Epithelial cell of prostate (primary cell): ENCODE data around the gene FBXW7.
"Not testable (repeated sequence)": the region's sequence is repeated elsewhere in the genome, so short reads cannot be mapped to it uniquely, and the experiment has no call there.

ENCODE experiments used
- DNase-seq: peaks from one replicate; pipeline ENCODE4 v3.0.0-alpha.2; 2011; ENCODE audit warnings: low read depth, low spot score
- H3K27ac ChIP-seq: fragments of 450-650 bp; 2 replicates; pipeline ENCODE4 v1.5.1; 2017; ENCODE audit warnings: mild to moderate bottlenecking

Gene FBXW7

DNA sequence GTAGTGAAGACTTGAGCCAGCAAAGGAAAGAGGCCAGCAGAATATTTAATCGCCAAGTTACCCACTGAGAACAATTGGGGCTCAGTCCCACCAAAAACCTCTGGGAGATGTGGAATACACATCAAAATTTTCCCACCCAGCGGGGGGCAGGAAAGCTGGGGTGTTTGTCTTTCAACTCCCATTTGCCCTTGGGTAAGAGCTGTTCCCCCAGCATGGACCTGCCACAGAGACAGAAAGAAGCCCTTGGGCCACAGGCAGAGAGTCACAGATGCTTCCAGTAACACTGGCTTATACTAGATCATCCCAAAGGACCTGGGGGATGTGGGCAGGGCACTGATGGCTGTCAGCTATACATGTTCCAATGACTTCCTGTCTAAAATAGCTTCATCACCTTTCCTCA is 18.9 kb upstream of the FBXW7 start:
- no peak overlapping the region for H3K27ac ChIP-seq
- DNase-seq = no peak

DNA sequence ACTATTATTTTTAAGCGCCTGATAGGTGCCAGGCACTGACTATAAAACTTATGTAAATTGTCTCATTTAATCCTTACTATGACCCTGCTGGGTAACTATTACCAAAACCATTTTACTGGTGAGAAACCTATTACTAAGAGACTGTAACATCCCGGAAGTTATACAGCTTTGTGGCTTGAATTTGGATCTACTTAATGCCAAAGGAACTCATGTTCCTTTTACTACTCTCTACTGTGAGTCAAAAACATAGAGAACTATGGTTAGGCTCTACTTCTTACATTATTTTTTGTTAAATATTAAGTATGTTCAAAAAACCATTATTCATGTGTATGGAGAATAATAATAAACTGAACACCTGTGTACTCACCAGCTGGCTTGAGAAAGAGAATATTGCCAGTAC is 14.8 kb upstream of the FBXW7 start:
- H3K27ac ChIP-seq, DNase-seq: not testable (repeated sequence)

DNA sequence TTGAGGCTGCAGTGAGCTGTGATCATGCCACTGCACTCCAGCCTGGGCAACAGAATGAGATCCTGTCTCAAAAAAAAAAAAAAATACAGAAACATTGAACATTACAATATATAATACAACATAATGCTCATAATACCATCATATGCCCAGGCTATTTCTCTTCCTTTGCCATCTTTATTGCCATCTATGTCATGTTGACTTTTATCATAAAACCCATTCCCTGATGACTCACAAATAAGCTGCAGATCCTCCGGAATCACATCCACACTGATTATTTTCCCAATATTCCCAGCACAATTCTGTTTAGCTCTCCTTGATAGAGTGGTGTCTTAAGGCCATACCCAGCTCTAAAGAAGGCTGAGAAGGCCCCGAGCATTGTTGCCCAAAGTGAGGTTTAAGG is 9.2 kb upstream of the FBXW7 start:
- no peak overlapping the region for H3K27ac ChIP-seq
- DNase-seq = no peak

DNA sequence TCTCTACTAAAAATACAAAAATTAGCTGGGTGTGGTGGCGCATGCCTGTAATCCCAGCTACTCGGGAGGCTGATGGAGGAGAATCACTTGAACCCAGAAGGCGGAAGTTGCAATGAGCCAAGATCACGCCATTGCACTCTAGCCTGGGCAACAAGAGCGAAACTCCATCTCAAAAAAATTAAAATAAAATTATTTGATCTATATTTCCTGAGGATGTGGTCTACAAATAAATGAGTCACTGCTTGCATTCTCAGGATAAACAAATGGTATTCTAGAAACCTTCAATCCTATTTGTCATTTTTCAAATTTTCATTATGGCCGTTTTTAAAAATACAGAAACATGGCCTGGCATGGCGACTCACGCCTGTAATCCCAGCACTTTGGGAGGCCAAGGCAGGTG is 8.6 kb upstream of the FBXW7 start:
- DNase-seq, H3K27ac ChIP-seq: not testable (repeated sequence)

DNA sequence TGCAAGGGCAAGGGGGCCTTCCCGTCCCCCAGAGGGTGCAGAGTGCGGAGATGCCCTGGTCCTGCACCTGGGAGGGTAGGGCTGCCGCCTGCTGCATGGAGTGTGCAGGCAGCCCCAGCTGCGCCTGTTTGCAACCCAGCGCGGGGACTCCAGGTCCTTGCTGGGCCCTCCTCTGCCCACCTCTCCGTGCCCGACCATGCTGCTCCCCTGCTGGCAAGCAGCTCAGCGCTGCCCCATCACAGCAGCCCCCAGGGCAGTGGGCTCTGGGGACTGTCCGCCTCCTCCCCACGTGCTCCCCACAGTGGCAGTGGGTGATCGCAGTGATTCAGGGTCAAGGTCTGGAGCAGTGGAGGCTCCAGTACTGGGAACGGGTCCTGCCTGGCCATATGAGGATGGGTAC is 5.0 kb upstream of the FBXW7 start:
- no peak for DNase-seq
- no peak overlapping the region for H3K27ac ChIP-seq

DNA sequence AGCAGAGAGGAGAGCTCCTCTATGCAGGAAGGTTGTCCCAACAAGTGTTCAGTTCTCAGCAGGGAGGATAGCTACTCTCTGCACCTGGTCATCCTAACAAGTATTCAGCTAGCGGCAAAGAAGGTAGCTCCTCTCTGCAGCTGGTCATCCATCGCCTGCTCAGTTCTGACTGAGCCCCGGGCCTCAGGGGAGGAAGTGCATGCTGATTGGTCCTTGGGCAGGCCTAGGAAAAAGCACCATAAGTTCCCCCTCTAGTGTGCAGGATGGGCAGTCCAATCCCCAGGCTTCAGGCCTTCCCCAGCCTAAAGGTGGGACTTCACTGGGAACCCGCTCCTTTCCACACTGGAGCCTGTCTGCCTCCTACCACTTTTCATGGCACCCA is 4.4 kb upstream of the FBXW7 start:
- no peak for DNase-seq
- H3K27ac ChIP-seq = no peak overlapping the region

DNA sequence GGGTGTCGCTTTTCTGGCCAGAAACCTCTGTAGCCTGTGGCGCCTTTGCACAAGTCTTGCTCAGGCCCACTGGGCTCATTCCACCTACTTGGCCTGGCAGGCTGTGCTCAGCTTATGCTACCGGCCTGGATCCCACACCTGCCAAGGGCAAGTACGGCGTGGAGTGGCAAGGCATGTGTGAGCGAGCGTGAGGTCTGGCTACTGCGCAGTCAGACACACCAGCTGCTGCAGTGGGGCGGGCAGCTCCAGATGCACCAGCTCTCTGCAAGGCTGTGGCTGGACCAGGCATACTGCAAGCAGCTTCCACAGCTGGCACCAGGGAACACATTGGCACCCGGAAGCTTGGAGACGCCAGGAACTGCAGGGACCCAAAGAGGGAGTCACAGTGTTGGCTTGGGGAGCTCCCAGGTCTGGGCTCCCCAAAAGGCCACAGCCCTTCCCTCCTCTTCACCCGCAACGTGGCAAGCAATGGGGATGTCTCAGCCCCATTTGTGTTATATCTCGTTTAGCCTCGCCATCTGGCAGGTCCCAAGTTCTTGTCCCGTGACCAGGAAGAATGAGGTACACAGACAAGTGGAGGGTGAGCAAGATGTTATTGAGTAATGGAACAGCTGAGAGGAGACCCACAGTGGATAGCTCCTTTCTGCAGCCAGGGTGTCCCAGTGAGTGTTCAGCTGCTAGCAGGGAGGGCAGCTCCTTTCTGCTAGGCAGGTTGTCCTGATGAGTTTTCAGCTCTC is 3.8 kb upstream of the FBXW7 start:
- H3K27ac ChIP-seq = no peak overlapping the region
- DNase-seq = no peak

DNA sequence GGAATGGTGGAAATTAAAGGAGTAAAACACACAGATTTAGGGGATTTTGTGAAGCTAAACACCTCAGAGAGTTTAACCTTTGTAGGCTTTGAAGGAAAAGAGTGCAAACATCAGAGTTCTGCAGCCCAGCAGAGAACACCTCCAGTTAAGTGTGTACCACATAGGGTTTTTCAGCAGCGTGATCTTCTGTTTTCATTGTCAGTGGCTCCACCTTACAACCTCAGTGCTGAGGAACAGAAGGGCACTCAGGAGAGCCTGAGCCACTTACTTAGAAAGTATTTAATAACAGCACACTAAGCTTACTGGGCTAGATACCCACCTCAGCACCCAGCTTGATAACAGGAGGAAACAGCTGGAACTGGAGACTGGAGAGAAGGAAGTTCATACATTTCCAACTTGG is 2.0 kb upstream of the FBXW7 start:
- peak overlapping the region; percentile 97 for H3K27ac ChIP-seq
- DNase-seq = no peak

DNA sequence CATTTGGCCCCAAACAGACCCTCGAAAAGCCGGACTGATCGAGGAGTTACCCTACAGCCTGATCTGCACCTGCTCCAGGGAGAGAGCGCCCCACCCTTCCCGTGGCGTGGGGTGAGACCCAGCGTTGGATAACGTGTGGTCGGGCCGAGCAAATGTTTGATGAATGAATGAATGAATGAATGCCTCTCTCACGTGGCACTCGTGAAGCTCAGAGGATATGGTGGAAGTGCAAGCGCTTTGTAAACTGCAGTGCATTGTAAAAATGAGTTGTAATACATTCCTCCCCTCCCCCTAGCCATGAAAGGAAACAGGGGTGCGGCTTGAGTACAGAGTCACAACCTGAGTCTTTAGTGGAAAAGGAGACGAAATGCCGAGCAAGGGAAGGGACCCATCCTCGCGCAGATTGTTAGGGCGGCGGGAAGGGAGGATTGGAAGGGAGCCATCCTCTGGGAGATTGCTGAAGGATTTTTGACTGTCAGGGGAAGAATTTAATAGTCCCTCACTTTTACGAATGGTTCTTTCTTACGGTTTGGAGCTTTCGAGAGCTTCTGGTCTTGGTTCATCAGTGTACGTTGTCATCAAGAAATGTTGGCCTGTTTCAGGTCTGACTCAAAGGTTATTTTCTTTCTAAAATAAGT is 772 bp upstream of the FBXW7 start:
- peak; percentile 18 for DNase-seq
- H3K27ac ChIP-seq = peak overlapping the region; percentile 97

DNA sequence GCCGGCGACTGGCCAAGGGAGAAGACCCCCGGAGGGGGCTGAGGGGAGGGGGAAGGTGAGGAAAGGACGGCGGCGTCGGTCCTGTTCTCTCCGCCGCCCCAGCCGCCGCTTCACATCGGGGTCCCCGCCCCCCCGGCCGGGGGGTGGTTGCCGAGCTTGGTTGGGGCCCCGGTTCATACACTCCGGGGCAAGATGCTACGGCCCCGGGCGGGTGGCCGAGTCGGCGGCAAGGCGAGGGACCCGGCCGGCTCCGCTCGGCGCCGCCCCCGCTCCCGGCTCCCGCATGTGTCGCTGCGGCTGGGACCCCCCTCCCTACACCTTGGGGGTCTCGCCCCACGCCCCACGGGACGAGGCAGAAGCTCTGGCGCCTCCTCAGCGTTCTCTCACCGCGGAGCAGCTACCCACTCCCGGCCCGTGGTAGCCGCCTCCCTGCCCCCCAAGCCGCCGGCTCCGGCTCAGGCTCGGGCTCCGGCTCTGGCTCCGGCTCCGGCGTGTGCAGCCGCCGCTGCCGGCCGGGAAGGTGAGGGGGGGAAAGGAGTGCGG is 461 bp downstream of the FBXW7 start:
- H3K27ac ChIP-seq = peak overlapping the region; percentile 97
- no peak for DNase-seq

DNA sequence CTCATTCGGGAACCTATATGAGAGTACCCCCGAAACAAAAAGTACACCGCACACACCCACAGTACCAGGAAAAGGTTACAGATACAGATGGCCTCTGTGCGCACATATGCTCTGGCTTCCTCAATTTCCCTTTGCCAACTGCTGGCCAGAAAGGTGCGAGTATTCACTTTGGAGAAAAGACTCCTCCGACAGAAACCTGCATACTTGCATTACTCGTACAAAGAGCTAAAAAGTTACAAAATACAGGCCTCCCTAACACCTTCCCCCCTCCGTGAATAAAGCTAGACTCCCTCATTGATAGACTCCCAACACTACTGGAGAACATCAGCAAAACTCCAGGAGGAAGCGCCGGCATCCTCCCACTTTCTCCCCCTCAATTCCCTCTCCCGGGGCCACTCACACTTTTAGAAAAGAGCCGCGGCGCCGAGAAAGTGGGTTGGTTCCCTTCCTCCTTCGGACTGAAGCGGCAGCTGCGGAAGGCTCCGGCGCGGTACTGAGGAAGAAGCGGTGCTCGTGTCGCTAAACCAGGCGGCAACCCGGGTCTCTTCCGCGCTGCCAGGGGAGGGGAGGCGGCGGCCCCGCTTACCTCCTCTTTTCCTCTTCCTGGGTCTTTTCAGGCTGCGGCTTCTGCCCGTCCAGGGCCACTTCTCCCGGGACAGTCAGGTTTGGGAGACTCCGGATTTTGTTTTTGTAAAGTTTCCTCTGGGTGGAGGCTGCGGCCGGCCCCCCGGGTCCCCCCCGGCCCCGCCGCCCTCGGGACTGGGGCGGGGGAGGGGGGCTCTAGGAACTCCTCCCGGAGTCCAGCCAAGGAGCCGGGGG is 1.1 kb downstream of the FBXW7 start:
- H3K27ac ChIP-seq = peak overlapping the region; percentile 97
- no peak for DNase-seq

DNA sequence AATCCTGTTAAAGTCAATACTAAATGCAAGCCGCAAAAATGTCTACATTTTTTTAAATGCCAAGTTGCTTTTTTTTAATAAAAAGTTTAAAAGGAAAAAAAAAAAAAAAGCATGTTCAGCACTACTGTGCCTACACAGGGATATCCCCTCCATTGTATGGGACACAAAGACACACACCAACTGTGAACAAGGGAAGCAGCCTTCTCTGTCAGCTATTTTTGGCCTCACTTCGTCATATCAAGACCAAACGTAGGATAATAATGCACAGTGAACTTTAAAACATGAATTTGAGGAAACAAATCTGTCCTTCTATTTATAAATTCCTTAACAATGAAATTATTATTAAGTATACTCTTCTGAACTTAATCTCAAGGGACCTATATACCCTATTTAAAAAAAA is 4.4 kb downstream of the FBXW7 start:
- DNase-seq = no peak
- no peak overlapping the region for H3K27ac ChIP-seq

DNA sequence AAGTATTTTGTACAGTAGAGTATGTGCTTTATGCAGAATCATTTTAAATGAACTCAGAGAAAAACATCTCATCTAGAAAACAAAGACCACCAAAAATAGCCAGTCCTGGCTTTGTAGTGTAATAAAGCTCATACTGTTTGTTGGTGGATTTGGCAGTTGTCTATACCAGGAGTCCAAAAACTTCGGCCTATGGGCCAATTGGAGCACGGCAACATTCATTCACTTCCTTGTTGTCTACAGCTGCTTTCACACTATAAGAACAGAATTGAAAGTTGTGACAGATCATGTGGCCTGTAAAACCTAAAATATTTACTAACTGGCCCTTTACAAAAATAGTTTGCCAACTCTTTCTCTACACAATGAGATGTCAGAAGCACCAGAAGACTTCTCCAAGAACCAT is 5.3 kb downstream of the FBXW7 start:
- DNase-seq = no peak
- H3K27ac ChIP-seq = no peak overlapping the region

DNA sequence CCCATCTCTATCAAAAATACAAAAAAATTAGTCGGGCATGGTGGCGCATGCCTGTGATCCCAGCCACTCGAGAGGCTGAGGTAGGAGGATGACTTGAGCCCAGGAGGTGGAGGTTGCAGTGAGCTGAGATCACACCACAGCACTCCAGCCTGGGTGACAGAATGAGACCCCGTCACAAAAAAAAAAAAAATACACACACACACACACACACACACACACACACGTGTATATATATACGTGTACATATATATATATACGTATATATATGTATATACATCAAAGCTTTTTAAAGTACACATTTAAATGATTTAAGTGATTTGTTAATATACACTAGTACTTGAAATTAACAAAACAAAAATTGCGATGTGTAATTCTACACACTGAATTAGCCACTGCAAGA is 6.0 kb downstream of the FBXW7 start:
- DNase-seq = no peak
- H3K27ac ChIP-seq = no peak overlapping the region

DNA sequence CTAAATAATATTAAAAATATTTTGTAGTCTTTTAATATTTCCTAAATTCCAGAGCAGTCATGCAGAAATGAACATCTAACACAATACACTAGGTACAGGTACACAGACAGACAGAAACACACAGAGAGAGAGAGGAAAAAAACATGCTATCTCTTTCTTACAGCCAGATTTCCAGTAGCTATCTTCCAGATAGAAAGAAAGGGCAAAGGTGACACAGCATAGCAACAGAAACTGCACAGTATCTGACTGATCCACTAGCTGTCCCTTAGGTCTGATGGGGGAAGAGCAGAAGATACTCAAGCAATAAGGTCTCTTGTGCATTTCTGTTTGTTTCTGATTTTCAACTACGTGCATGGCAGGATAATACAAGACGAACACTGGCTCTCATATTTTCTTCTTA is 7.8 kb downstream of the FBXW7 start:
- no peak for DNase-seq

DNA sequence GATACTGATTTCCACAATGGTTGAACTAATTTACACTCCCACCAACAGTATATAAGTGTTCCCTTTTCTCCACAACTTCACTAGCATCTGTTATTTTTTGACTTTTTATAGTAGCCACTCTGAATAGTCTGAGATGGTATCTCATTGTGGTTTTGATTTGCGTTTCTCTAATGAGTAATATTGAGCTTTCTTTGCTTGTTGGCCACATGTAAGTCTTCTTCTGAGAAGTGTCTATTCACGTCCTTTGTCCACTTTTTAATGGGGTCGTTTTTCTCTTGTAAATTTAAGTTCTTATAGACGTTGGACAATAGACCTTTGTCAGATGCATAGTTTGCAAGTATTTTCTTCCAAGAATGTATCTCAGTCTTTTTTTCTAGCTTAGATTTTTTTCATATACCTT is 10.0 kb downstream of the FBXW7 start:
- DNase-seq = no peak
- peak overlapping the region; percentile 4 for H3K27ac ChIP-seq

More for the DNA sequence above, 7.8 kb downstream of the FBXW7 start:
- H3K27ac ChIP-seq = no peak overlapping the region

DNA sequence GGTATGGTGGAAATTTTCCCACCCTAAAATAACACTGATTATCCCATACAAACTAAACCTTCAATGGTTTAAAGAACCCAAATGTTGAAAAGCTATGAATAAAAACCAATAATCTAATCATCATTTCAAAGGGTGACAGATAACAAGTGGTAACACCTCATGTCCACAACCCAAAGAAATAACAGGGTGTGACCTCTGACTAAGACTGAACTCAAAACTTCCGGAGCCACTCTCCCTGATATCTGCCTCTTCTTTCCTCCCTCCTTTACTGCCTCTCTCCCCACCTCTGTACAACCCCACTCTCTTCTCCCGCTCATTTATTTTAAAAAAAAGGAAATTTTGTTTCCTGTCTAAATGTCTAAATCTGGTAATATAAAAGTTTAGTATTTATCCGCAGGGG is 11.5 kb downstream of the FBXW7 start:
- no peak for DNase-seq
- peak overlapping the region; percentile 24 for H3K27ac ChIP-seq

DNA sequence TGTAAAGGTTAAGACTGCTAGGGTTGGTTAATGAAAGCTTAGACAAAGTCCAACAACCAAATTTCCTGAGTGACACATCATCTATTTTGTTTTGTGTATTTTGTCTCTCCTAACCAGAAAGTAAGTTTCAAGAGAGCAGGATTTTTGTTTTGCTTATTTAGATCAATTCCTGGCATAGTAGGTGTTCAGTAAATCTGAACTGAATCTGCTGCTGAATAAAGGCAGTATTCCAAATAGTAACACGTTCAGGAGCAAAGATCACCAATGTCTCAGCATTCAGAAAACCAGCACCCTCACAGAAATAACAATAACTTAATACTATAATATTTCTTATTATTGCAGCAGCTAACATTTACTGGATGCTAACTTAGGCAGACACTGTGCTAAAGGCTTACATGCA is 12.2 kb downstream of the FBXW7 start:
- no peak overlapping the region for H3K27ac ChIP-seq
- DNase-seq = no peak

DNA sequence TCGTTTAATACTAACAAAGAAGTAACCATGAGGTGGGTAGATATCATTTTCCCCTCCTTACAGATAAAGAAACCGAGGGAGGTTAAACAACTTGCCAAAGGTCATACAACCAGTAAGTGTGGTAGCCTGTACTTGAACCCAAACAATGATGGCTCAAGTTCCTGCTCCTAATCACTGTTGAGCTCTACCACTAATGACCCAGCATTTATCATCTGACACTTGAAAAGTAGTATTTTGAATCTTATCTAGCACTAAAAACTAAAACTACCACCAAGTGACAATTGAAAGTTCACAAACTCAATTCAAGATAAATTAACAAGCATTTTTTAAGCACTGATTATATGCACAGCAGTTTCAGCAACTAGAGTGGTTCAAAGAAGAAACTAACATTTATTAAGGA is 13.1 kb downstream of the FBXW7 start:
- no peak overlapping the region for H3K27ac ChIP-seq
- DNase-seq = no peak

DNA sequence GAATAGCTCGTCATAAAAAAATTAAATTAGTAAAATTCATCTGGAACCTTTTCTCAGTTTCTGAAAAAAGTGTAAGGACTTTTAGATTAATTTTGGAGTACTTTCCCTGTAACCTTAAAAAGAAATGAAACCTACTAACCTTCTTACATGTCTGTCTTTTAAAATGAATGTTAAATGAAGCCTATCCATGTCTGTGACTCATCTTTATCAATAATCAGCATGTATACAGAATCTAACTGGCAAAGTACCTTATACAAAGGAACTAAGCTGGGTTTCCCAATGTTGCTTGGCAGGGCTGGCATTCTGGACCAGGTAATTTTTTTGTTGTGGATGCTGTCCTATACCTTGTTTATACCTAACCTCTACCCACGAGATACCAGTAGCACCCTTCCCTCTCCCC is 13.6 kb downstream of the FBXW7 start:
- H3K27ac ChIP-seq = no peak overlapping the region
- no peak for DNase-seq

DNA sequence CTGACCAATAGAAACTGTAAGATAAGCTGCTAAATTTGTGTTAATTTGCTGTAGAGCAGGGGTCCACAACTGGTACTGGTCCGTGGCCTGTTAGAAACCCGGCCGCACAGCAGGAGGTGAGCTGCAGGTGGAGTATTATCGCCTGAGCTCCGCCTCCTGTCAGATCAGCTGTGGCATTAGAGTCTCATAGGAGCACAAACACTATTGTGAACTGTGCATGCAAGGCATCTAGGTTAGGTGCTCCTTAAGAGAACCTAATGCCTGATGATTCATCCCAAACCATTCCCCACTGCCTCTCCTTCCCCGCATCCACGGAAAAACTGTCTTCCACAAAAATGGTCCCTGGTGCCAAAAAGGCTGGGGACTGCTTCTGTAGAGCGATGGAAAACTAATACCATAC is 19.7 kb downstream of the FBXW7 start:
- no peak for DNase-seq
- peak overlapping the region; percentile 28 for H3K27ac ChIP-seq
